ENCODE measurements around the gene FAM114A2.

- TF ChIP-seq CTCF (IDR thresholded peaks at IDR 0.05; ENCODE audit: low read length) (no peak), EZH2 (IDR thresholded peaks at IDR 0.05; ENCODE audit: borderline replicate concordance, low read length) (no peak)
Observed at GRCh38 chr5:153969563-153969895, 69.2 kb downstream of the FAM114A2 start.

Measured in OCI-LY1 (cell line).